ENCODE data around the gene KDELR1.
A peak's percentile ranks its signal among the peaks of the same experiment; 100 is the strongest.
"Not testable (repeated sequence)": the region's sequence is repeated elsewhere in the genome, so short reads cannot be mapped to it uniquely, and the experiment has no call there.

The KDELR1 gene

DNA sequence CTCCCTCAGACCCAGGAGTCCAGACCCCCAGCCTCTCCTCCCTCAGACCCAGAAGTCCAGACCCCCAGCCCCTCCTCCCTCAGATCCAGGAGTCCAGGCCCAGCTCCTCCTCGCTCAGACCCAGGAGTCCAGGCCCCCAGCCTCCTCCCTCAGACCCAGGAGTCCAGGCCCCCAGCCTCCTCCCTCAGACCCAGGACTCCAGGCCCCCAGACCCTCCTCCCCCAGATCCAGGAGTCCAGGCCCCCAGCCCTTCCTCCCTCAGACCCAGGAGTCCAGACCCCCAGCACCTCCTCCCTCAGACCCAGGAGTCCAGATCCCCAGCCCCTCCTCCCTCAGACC lies 624 bp upstream of the KDELR1 start:
- peaks cover 43% of the 10 kb centered on the region for H3K4me1 ChIP-seq (ENCODE audit: control insufficient read depth, insufficient read depth, low read length)
- H3K27me3 ChIP-seq (ENCODE audit: control insufficient read depth, insufficient read depth, low read length, poor library complexity, severe bottlenecking) = peaks cover 49% of the 10 kb centered on the region
- not testable (repeated sequence) for H3K4me3 ChIP-seq (ENCODE audit: insufficient read depth, low read depth, low read length); H3K9me3 ChIP-seq (ENCODE audit: control insufficient read depth, low read length); H3K27ac ChIP-seq (ENCODE audit: insufficient read depth, low read depth, low read length, poor library complexity, severe bottlenecking)
- peaks cover 17% of the 10 kb centered on the region for H3K36me3 ChIP-seq (ENCODE audit: control insufficient read depth, insufficient read depth, low read length)
- 62 to 65% methylated on average over 1 of the region's 1 CpG for WGBS, 2 experiments

DNA sequence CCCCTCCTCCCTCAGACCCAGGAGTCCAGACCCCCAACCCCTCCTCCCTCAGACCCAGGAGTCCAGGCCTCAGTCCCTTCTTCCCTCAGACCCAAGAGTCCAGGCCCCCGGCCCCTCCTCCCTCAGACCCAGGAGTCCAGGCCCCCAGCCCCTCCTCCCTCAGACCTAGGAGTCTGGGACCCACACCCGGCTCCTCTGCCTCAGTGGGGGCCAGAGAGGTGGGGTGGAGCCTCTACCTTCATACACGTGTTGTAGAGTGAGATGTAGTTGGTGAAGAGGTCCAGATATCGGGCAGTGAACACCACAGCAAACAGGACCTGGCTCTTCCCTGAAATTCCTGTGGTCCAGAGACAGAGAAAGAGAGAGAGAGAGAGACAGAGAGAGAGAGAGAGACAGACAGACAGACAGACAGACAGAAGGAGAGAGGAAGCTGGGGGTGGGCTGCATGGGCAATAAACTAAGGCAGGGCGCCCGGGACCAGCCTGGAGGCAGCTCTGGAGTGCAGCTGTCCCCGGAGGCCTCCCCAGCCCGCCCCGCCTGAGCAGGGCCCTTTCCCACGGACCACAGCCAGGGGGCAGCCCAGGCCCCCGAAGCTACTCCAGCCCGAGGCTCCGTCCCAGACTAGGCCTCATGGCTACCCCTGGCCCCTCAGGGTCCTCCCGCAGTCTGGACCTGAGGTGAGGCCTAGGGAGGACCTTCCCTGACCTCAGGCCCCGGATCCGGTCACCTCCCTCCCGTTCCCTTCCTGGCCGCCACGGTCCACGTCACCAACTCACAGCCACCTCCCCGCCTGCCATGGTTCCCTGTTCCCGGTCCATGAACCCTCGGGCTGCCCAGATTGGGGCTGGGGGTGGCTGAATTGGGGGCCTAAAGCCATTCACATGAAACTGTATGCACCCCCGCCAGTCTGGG lies 907 bp downstream of the KDELR1 start:
- H3K36me3 ChIP-seq (ENCODE audit: control insufficient read depth, insufficient read depth, low read length) = peaks cover 28% of the 10 kb centered on the region
- H3K9me3 ChIP-seq (ENCODE audit: control insufficient read depth, low read length) = no peaks in the 10 kb centered on the region
- peaks cover 34% of the 10 kb centered on the region for H3K27me3 ChIP-seq (ENCODE audit: control insufficient read depth, insufficient read depth, low read length, poor library complexity, severe bottlenecking)
- H3K4me1 ChIP-seq (ENCODE audit: control insufficient read depth, insufficient read depth, low read length) = peaks cover 28% of the 10 kb centered on the region
- H3K4me3 ChIP-seq (ENCODE audit: insufficient read depth, low read depth, low read length) = peak overlapping the region; percentile 85
- peak overlapping the region; percentile 39 for H3K27ac ChIP-seq (ENCODE audit: insufficient read depth, low read depth, low read length, poor library complexity, severe bottlenecking)
- WGBS, 2 experiments = 7% methylated on average over 24 of the region's 24 CpGs

DNA sequence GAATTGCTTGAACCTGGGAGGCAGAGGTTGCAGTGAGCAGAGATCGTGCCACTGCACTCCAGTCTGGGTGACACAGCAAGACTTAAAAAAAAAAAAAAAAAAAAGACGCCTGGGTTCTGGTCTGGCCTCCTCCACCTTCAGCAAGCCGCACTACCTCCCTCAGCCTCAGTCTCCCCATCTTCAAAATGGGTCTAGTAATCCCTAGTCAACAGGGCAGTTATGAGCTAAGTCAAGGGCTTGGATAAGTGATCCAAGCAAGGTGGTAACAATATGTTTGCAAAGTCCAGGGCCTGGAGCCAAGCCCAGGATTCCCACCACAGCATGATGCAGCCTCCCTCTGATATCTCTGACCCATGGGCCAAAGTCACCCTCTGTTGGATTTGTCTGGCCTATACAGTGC lies 4.4 kb downstream of the KDELR1 start:
- peaks cover 42% of the 10 kb centered on the region for H3K36me3 ChIP-seq (ENCODE audit: control insufficient read depth, insufficient read depth, low read length)
- 93 to 98% methylated on average over 2 to 3 of the region's 3 CpGs for WGBS, 2 experiments

DNA sequence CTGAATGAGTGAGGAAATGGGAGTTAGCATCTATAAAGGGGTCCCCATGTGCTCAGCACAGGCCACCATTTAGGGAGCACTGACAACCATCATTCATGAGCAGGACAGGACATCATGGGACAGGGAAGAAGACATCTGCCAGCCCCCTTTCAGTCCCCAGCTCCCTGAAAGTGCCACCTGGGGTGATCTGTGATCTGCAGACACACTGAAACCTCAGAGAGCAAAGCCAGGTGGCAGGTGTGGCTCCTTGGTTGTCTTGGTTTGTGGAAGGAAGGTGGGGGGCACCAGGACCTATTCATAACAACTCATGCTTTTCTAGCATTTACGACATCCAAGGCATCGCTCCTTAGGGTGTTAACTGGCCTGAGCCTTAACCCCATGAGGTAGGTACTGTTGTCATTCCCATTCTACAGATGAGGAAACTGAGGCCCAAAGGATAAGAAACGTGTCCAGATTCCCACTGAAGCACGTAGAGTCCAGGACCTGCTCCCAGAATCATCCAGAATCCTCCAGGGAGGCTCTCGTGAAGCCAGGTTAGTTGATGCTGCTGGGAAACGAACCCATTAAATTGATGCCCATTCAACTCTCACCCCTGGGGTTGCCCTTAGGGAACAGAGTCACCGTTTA lies 5.8 kb downstream of the KDELR1 start:
- Histone ChIP-seq H3K4me3 (ENCODE audit: insufficient read depth, low read depth, low read length) (no peak overlapping the region), H3K36me3 (ENCODE audit: control insufficient read depth, insufficient read depth, low read length) (peaks cover 42% of the 10 kb centered on the region), H3K27ac (ENCODE audit: insufficient read depth, low read depth, low read length, poor library complexity, severe bottlenecking) (no peak overlapping the region), H3K4me1 (ENCODE audit: control insufficient read depth, insufficient read depth, low read length) (peaks cover 6% of the 10 kb centered on the region), H3K9me3 (ENCODE audit: control insufficient read depth, low read length) (no peaks in the 10 kb centered on the region), H3K27me3 (ENCODE audit: control insufficient read depth, insufficient read depth, low read length, poor library complexity, severe bottlenecking) (no peaks in the 10 kb centered on the region)
- 95 to 96% methylated on average over 7 of the region's 7 CpGs for WGBS, 2 experiments

More for the DNA sequence above, 4.4 kb downstream of the KDELR1 start:
- Histone ChIP-seq H3K27me3 (ENCODE audit: control insufficient read depth, insufficient read depth, low read length, poor library complexity, severe bottlenecking) (no peaks in the 10 kb centered on the region), H3K4me1 (ENCODE audit: control insufficient read depth, insufficient read depth, low read length) (peaks cover 6% of the 10 kb centered on the region), H3K27ac (ENCODE audit: insufficient read depth, low read depth, low read length, poor library complexity, severe bottlenecking) (no peak overlapping the region), H3K9me3 (ENCODE audit: control insufficient read depth, low read length) (no peaks in the 10 kb centered on the region), H3K4me3 (ENCODE audit: insufficient read depth, low read depth, low read length) (no peak overlapping the region)

DNA sequence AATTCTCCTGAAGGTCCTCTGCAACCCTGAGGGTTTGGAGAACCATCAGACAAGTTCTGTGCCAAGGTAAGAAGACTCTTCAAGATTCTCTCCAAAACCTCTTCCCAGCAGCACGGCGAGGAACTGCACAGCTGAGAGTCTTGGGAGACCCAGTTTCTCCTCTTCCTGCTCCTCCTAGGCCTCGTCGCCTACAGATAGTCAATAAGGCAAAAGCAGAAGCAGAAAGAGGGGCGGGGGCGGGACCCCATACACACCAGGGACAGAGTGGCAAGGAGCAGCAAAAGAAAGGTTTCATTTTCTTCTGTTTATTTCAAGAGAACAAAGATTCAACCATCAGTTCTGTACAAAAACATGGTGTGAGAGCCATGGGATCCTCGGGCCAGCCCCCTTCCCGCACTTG lies 9.1 kb downstream of the KDELR1 start:
- Histone ChIP-seq H3K36me3 (ENCODE audit: control insufficient read depth, insufficient read depth, low read length) (peaks cover 28% of the 10 kb centered on the region), H3K27me3 (ENCODE audit: control insufficient read depth, insufficient read depth, low read length, poor library complexity, severe bottlenecking) (no peaks in the 10 kb centered on the region), H3K27ac (ENCODE audit: insufficient read depth, low read depth, low read length, poor library complexity, severe bottlenecking) (no peak overlapping the region), H3K4me3 (ENCODE audit: insufficient read depth, low read depth, low read length) (no peak overlapping the region), H3K9me3 (ENCODE audit: control insufficient read depth, low read length) (no peaks in the 10 kb centered on the region), H3K4me1 (ENCODE audit: control insufficient read depth, insufficient read depth, low read length) (no peaks in the 10 kb centered on the region)
- WGBS, 2 experiments = 95 to 97% methylated on average over 8 of the region's 8 CpGs

DNA sequence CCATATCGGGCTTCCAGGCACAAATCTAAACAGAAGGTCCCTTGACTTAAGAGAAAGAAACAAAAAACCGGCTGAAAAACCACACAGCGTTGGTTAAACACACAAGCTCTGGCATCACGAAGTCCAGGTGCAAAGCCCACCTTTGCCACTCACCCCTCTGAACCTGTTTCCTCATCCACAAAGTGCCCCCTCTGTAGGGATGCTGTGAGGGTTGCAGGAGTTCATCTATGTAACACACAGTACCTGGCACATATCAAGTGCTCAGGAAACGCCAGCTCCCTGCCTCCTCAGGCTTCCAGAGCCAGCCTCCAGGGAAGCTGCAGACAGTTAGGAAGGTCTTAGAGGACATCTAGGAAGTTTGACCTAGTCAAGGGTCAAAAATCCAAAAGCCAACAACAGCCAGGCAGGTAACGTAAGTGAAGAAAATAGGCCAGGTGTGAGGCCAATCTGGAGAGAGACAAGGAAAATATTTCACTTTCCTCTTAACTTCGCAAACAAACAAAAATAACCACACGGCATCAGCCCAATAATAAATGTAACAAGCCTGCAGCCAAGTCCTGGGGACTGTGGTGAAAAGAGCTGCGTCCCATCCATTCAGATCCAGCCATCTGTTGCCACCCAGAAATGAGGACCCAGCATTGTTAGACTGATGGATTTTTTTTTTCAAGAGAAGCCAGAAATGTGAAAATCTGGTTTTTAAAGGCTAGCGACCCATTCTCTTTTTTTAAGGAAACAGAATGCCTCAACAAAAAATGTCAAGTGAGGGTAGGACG lies 10.0 kb downstream of the KDELR1 start:
- H3K36me3 ChIP-seq (ENCODE audit: control insufficient read depth, insufficient read depth, low read length) = peaks cover 21% of the 10 kb centered on the region
- no peak overlapping the region for H3K27ac ChIP-seq (ENCODE audit: insufficient read depth, low read depth, low read length, poor library complexity, severe bottlenecking)
- WGBS, 2 experiments = 88 to 90% methylated on average over 11 of the region's 11 CpGs
- H3K4me3 ChIP-seq (ENCODE audit: insufficient read depth, low read depth, low read length) = no peak overlapping the region
- no peaks in the 10 kb centered on the region for H3K4me1 ChIP-seq (ENCODE audit: control insufficient read depth, insufficient read depth, low read length)
- no peaks in the 10 kb centered on the region for H3K9me3 ChIP-seq (ENCODE audit: control insufficient read depth, low read length)
- no peaks in the 10 kb centered on the region for H3K27me3 ChIP-seq (ENCODE audit: control insufficient read depth, insufficient read depth, low read length, poor library complexity, severe bottlenecking)

DNA sequence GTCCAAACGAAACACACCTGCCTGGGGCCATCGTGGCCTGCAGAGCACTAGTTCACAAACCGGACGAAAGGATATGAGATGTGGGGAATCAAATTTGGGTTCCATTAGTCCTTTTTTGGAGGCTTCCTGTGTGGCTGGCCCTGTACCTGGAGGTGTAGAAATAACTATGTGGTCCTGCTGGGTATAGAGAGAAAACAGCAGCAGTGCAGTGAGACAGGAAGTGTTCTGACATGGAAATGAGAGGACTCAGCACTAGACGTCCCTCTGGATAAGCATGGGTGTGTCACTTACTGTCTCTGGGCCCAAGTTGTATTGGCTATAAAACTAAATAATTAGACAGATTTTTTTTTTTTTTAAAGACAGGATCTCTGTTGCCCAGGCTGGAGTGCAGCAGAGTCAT lies 12.3 kb downstream of the KDELR1 start:
- Histone ChIP-seq H3K27me3 (ENCODE audit: control insufficient read depth, insufficient read depth, low read length, poor library complexity, severe bottlenecking) (no peaks in the 10 kb centered on the region), H3K9me3 (ENCODE audit: control insufficient read depth, low read length) (no peaks in the 10 kb centered on the region), H3K4me3 (ENCODE audit: insufficient read depth, low read depth, low read length) (no peak overlapping the region), H3K36me3 (ENCODE audit: control insufficient read depth, insufficient read depth, low read length) (peaks cover 6% of the 10 kb centered on the region), H3K27ac (ENCODE audit: insufficient read depth, low read depth, low read length, poor library complexity, severe bottlenecking) (no peak overlapping the region), H3K4me1 (ENCODE audit: control insufficient read depth, insufficient read depth, low read length) (no peaks in the 10 kb centered on the region)
- WGBS, 2 experiments = 90 to 94% methylated on average over 5 of the region's 5 CpGs

DNA sequence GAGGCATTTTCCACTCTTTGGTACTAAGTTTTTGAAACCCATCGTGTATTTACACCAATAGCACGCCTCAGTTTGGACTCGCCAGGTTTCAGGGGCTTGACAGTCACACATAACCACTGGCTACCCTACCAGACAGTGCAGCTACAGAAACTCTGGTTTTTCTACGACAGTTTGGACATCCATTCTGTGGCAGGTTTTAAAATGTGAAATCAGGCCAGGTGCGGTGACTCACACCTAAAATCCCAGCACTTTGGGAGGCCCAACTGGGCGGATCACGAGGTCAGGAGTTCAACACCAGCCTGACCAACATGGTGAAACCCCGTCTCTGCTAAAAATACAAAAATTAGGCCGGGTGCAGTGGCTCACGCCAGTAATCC lies 13.2 kb downstream of the KDELR1 start:
- no peaks in the 10 kb centered on the region for H3K27me3 ChIP-seq (ENCODE audit: control insufficient read depth, insufficient read depth, low read length, poor library complexity, severe bottlenecking)
- WGBS, 2 experiments = 90 to 94% methylated on average over 10 of the region's 10 CpGs
- H3K36me3 ChIP-seq (ENCODE audit: control insufficient read depth, insufficient read depth, low read length) = no peaks in the 10 kb centered on the region
- no peak overlapping the region for H3K27ac ChIP-seq (ENCODE audit: insufficient read depth, low read depth, low read length, poor library complexity, severe bottlenecking)
- no peaks in the 10 kb centered on the region for H3K4me1 ChIP-seq (ENCODE audit: control insufficient read depth, insufficient read depth, low read length)
- H3K4me3 ChIP-seq (ENCODE audit: insufficient read depth, low read depth, low read length) = no peak overlapping the region
- no peaks in the 10 kb centered on the region for H3K9me3 ChIP-seq (ENCODE audit: control insufficient read depth, low read length)

DNA sequence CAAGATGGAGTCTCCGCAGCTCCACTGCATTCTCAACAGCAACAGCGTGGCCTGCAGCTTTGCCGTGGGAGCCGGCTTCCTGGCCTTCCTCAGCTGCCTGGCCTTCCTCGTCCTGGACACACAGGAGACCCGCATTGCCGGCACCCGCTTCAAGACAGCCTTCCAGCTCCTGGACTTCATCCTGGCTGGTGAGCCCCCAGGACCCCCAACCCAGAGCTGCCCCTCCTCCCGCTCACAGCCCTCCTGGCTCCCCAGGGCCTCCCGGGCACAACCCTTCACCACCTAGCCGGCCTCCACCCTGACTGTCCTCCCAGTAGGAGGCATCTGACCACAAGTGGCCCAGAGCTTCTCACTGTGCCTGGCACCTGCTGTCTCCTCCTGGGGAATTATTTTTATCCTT lies 17.8 kb downstream of the KDELR1 start:
- no peaks in the 10 kb centered on the region for H3K27me3 ChIP-seq (ENCODE audit: control insufficient read depth, insufficient read depth, low read length, poor library complexity, severe bottlenecking)
- no peak overlapping the region for H3K27ac ChIP-seq (ENCODE audit: insufficient read depth, low read depth, low read length, poor library complexity, severe bottlenecking)
- H3K9me3 ChIP-seq (ENCODE audit: control insufficient read depth, low read length) = no peaks in the 10 kb centered on the region
- no peak overlapping the region for H3K4me3 ChIP-seq (ENCODE audit: insufficient read depth, low read depth, low read length)
- 92 to 93% methylated on average over 11 of the region's 11 CpGs for WGBS, 2 experiments
- no peaks in the 10 kb centered on the region for H3K36me3 ChIP-seq (ENCODE audit: control insufficient read depth, insufficient read depth, low read length)
- no peaks in the 10 kb centered on the region for H3K4me1 ChIP-seq (ENCODE audit: control insufficient read depth, insufficient read depth, low read length)

DNA sequence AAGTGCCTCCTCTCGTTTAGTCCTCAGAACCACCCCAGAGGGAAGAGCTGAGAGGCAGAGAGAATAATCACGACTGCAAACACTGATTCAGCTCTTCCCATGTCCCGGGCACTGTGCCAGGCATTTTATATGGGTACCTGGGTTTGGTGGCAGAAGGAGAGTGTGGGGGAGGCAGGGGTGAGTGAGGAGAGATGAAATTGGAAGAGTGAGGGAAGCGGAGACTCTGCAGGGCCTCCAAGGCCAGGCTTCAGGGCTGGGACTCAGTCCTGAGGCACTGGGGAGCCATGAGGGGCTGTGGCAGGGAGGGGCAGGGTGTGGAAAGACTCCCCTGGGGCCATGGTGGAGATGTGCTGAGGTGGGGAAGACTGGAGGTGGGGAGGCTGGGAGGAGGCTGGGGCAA lies 18.4 kb downstream of the KDELR1 start:
- 90 to 95% methylated on average over 4 of the region's 4 CpGs for WGBS, 2 experiments
- Histone ChIP-seq H3K27ac (ENCODE audit: insufficient read depth, low read depth, low read length, poor library complexity, severe bottlenecking) (no peak overlapping the region), H3K9me3 (ENCODE audit: control insufficient read depth, low read length) (no peaks in the 10 kb centered on the region), H3K36me3 (ENCODE audit: control insufficient read depth, insufficient read depth, low read length) (no peaks in the 10 kb centered on the region), H3K27me3 (ENCODE audit: control insufficient read depth, insufficient read depth, low read length, poor library complexity, severe bottlenecking) (no peaks in the 10 kb centered on the region), H3K4me3 (ENCODE audit: insufficient read depth, low read depth, low read length) (no peak overlapping the region), H3K4me1 (ENCODE audit: control insufficient read depth, insufficient read depth, low read length) (no peaks in the 10 kb centered on the region)

Measured in ectodermal cell (in vitro differentiated cells).